Duodenal mucosa (tissue), 2 donors: ENCODE measurements around the gene LPAR3.
"Not testable (repeated sequence)": the region's sequence is repeated elsewhere in the genome, so short reads cannot be mapped to it uniquely, and the experiment has no call there.

Experiments
- H3K27ac ChIP-seq: one replicate; pipeline ENCODE4 v1.7.0; 2013; ENCODE audit warnings: low read depth, low read length
- H3K27me3 ChIP-seq, 2 donors: one replicate each; pipeline ENCODE4 v1.7.0; 2013; ENCODE audit warnings: low read length in 2 of 2, control low read depth in 1 of 2; ENCODE audit not compliant: insufficient read depth in 2 of 2, control insufficient read depth in 1 of 2
- H3K36me3 ChIP-seq, 2 donors: one replicate each; pipeline ENCODE4 v1.7.0; 2013; ENCODE audit warnings: low read length in 2 of 2, control low read depth in 1 of 2; ENCODE audit not compliant: insufficient read depth in 2 of 2, control insufficient read depth in 1 of 2
- H3K4me1 ChIP-seq, 2 donors: one replicate each; pipeline ENCODE4 v1.7.0; 2013; ENCODE audit warnings: low read length in 2 of 2, control low read depth in 1 of 2; ENCODE audit not compliant: insufficient read depth in 2 of 2, control insufficient read depth in 1 of 2
- H3K4me3 ChIP-seq, 2 donors: one replicate each; pipeline ENCODE4 v1.7.0; 2013; ENCODE audit warnings: low read length in 2 of 2, low read depth in 1 of 2
- H3K9ac ChIP-seq, 2 donors: one replicate each; pipeline ENCODE4 v1.7.0; 2013; ENCODE audit warnings: low read length in 2 of 2, low read depth in 1 of 2
- H3K9me3 ChIP-seq, 2 donors: one replicate each; pipeline ENCODE4 v1.7.0; 2013; ENCODE audit warnings: low read length in 2 of 2, control low read depth in 1 of 2; ENCODE audit not compliant: control insufficient read depth in 1 of 2

LPAR3 gene

GRCh38 chr1:84907095-84907827, 14.3 kb upstream of the LPAR3 start:
- H3K4me3 ChIP-seq, result no peak overlapping the region
- no peaks in the 10 kb centered on the region for H3K9me3 ChIP-seq
- H3K4me1 ChIP-seq, result no peaks in the 10 kb centered on the region
- no peaks in the 10 kb centered on the region for H3K36me3 ChIP-seq
- H3K9ac ChIP-seq, result no peak overlapping the region
- no peak overlapping the region for H3K27ac ChIP-seq
- peaks cover 0 to 11% of the 10 kb centered on the region in 2 donors for H3K27me3 ChIP-seq

- not testable (repeated sequence) for H3K4me1 ChIP-seq, H3K9ac ChIP-seq, H3K4me3 ChIP-seq, H3K27me3 ChIP-seq, H3K27ac ChIP-seq, H3K9me3 ChIP-seq, H3K36me3 ChIP-seq
These were observed 9.7 kb upstream of the LPAR3 start for GRCh38 chr1:84902727-84903126.

- Histone ChIP-seq H3K36me3 (no peaks in the 10 kb centered on the region), H3K4me3 (no peak overlapping the region), H3K27me3 (peaks cover 0 to 4% of the 10 kb centered on the region in 2 donors), H3K9ac (no peak overlapping the region), H3K9me3 (no peaks in the 10 kb centered on the region), H3K4me1 (no peaks in the 10 kb centered on the region), H3K27ac (no peak overlapping the region)
These were observed 7.0 kb upstream of the LPAR3 start for GRCh38 chr1:84899969-84900368.

- H3K27me3 ChIP-seq, result peaks cover 18 to 37% of the 10 kb centered on the region in 2 donors
- H3K4me1 ChIP-seq, result peaks cover 0 to 5% of the 10 kb centered on the region in 2 donors
- no peak overlapping the region for H3K9ac ChIP-seq
- H3K9me3 ChIP-seq, result no peaks in the 10 kb centered on the region
- no peak overlapping the region for H3K27ac ChIP-seq
- H3K4me3 ChIP-seq, result no peak overlapping the region
- no peaks in the 10 kb centered on the region for H3K36me3 ChIP-seq
These were observed 3.3 kb upstream of the LPAR3 start for GRCh38 chr1:84896279-84896678.

- H3K27me3 ChIP-seq, result peaks cover 18 to 38% of the 10 kb centered on the region in 2 donors
These were observed 2.4 kb downstream of the LPAR3 start for GRCh38 chr1:84890566-84890965.

GRCh38 chr1:84889437-84889836, 3.6 kb downstream of the LPAR3 start:
- Histone ChIP-seq H3K4me3 (no peak overlapping the region), H3K4me1 (peaks cover 0 to 5% of the 10 kb centered on the region in 2 donors), H3K9me3 (no peaks in the 10 kb centered on the region), H3K27ac (no peak overlapping the region), H3K36me3 (no peaks in the 10 kb centered on the region), H3K9ac (no peak overlapping the region), H3K27me3 (peaks cover 18 to 28% of the 10 kb centered on the region in 2 donors)

More at GRCh38 chr1:84890566-84890965, 2.4 kb downstream of the LPAR3 start:
- no peak overlapping the region for H3K4me3 ChIP-seq
- no peak overlapping the region for H3K9ac ChIP-seq
- peaks cover 0 to 5% of the 10 kb centered on the region in 2 donors for H3K4me1 ChIP-seq
- H3K36me3 ChIP-seq, result no peaks in the 10 kb centered on the region
- H3K27ac ChIP-seq, result no peak overlapping the region
- H3K9me3 ChIP-seq, result no peaks in the 10 kb centered on the region

- H3K9ac ChIP-seq, result no peak overlapping the region
These were observed 4.3 kb downstream of the LPAR3 start for GRCh38 chr1:84888753-84889152.

GRCh38 chr1:84887261-84887934, 5.6 kb downstream of the LPAR3 start:
- H3K27me3 ChIP-seq, result peaks cover 4 to 10% of the 10 kb centered on the region in 2 donors
- no peak overlapping the region for H3K9ac ChIP-seq
- peaks cover 0 to 2% of the 10 kb centered on the region in 2 donors for H3K4me1 ChIP-seq
- no peaks in the 10 kb centered on the region for H3K9me3 ChIP-seq
- no peaks in the 10 kb centered on the region for H3K36me3 ChIP-seq
- H3K27ac ChIP-seq, result no peak overlapping the region
- no peak overlapping the region for H3K4me3 ChIP-seq

More at GRCh38 chr1:84888753-84889152, 4.3 kb downstream of the LPAR3 start:
- Histone ChIP-seq H3K27ac (no peak overlapping the region), H3K9me3 (no peaks in the 10 kb centered on the region), H3K4me1 (peaks cover 0 to 5% of the 10 kb centered on the region in 2 donors), H3K27me3 (peaks cover 14 to 21% of the 10 kb centered on the region in 2 donors), H3K4me3 (no peak overlapping the region), H3K36me3 (no peaks in the 10 kb centered on the region)

- H3K9me3 ChIP-seq, result no peaks in the 10 kb centered on the region
- H3K36me3 ChIP-seq, result no peaks in the 10 kb centered on the region
- no peak overlapping the region for H3K9ac ChIP-seq
- H3K4me3 ChIP-seq, result no peak overlapping the region
- H3K4me1 ChIP-seq, result no peaks in the 10 kb centered on the region
- no peak overlapping the region for H3K27ac ChIP-seq
- no peaks in the 10 kb centered on the region for H3K27me3 ChIP-seq
These were observed 7.5 kb downstream of the LPAR3 start for GRCh38 chr1:84885469-84885868.

- H3K27me3 ChIP-seq, result no peaks in the 10 kb centered on the region
- no peak overlapping the region for H3K9ac ChIP-seq
- no peaks in the 10 kb centered on the region for H3K4me1 ChIP-seq
- H3K4me3 ChIP-seq, result no peak overlapping the region
- no peak overlapping the region for H3K27ac ChIP-seq
- no peaks in the 10 kb centered on the region for H3K9me3 ChIP-seq
- H3K36me3 ChIP-seq, result no peaks in the 10 kb centered on the region
These were observed 8.2 kb downstream of the LPAR3 start for GRCh38 chr1:84884671-84885389.
